Hepatocyte (in vitro differentiated cells): ENCODE measurements around the gene OST4.

Experiments
- EZH2 ChIP-seq: fragments of 200-600 bp; sonication (generic); IDR thresholded peaks from 2 replicates; pipeline ENCODE4 v1.6.1; 2016; ENCODE audit warnings: antibody characterized with exemption, mild to moderate bottlenecking, borderline replicate concordance
- EZH2phosphoT487 ChIP-seq: fragments of 200-600 bp; sonication (generic); IDR thresholded peaks from one replicate; pipeline ENCODE4 v1.6.1; 2018; ENCODE audit warnings: antibody characterized with exemption, mild to moderate bottlenecking, low read depth, moderate library complexity; ENCODE audit not compliant: unreplicated experiment, severe bottlenecking
- TF ChIP-seq, protein P1 (sequence below): fragments of 200-600 bp; sonication (generic); IDR thresholded peaks from 2 replicates; pipeline ENCODE4 v1.5.1; 2016; ENCODE audit warnings: antibody characterized with exemption, mild to moderate bottlenecking; ENCODE audit not compliant: poor library complexity

DNA sequence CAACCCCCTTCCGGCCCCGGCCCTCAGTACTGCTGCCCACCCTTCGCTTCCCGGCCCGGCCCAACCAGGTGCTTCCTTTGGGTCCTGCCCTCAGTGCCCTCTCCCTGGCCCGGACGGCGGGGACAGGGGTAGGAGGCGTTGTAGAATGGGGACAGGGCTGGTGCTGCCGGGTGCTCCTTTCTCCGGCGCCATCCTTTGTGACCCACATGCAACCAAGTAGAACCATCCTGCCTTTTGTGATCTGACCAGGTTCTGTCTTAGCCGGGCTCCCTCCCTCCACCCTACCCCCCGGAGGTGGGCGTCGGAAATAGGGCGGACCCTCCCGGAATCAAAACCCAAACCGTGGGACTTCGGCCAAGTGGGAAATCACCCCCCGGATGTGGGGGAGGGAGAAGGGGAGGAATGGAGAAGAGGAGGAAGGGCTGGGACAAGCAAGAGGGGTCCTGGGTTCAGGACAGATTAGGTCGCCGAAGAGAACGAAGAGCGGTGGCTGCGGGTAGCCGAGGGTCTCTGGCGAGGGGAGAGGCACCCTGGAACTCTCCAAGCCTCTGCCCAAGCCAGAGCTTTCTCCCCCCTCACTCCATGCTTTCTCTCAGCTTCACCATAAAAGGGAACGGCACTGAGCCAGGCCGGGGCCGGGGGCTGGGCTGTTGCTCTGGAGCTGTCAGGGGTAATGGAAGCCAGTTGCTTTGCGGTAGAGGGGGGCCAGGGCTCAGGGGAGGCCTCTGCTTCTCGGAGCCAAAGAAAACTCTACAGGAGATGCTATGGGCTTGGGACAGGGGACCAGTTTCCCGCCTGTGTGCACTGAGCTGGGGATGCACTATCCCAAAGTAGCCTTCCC is 756 bp upstream of the OST4 start:
- TF ChIP-seq, protein P1, sequence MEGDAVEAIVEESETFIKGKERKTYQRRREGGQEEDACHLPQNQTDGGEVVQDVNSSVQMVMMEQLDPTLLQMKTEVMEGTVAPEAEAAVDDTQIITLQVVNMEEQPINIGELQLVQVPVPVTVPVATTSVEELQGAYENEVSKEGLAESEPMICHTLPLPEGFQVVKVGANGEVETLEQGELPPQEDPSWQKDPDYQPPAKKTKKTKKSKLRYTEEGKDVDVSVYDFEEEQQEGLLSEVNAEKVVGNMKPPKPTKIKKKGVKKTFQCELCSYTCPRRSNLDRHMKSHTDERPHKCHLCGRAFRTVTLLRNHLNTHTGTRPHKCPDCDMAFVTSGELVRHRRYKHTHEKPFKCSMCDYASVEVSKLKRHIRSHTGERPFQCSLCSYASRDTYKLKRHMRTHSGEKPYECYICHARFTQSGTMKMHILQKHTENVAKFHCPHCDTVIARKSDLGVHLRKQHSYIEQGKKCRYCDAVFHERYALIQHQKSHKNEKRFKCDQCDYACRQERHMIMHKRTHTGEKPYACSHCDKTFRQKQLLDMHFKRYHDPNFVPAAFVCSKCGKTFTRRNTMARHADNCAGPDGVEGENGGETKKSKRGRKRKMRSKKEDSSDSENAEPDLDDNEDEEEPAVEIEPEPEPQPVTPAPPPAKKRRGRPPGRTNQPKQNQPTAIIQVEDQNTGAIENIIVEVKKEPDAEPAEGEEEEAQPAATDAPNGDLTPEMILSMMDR, result no peak
- TF ChIP-seq EZH2, result no peak
- TF ChIP-seq EZH2phosphoT487, result no peak
